Stimulated activated CD8-positive, alpha-beta memory T cell treated with anti-CD3 and anti-CD28 coated beads, Interleukin-2, amount 100 ng/mL, for 48 hours (primary cell): ENCODE results near the gene IRGQ.
A peak's percentile ranks its signal among the peaks of the same experiment; 100 is the strongest.
"Not testable (repeated sequence)": the region's sequence is repeated elsewhere in the genome, so short reads cannot be mapped to it uniquely, and the experiment has no call there.

Experiments used
- DNase-seq, 2 donors: peaks; one replicate each; pipeline ENCODE4 v3.0.0-alpha.2; 2020; ENCODE audit warnings: low read depth in 2 of 2

IRGQ gene

GRCh38 chr19:43599635-43600295 is 3.8 kb upstream of the IRGQ start:
- DNase-seq = no peak

GRCh38 chr19:43598445-43599240 is 2.7 kb upstream of the IRGQ start:
- no peak for DNase-seq

- DNase-seq = no peak
These were observed 1.9 kb upstream of the IRGQ start for GRCh38 chr19:43597876-43598275.

GRCh38 chr19:43596842-43597461 is 1.0 kb upstream of the IRGQ start:
- DNase-seq = no peak

- no peak for DNase-seq
These were observed 332 bp downstream of the IRGQ start for GRCh38 chr19:43595605-43595998.

- peak; percentile 50 to 59 for DNase-seq
These were observed 977 bp downstream of the IRGQ start for GRCh38 chr19:43594710-43595604.

GRCh38 chr19:43594081-43594697 is 1.7 kb downstream of the IRGQ start:
- no peak for DNase-seq

GRCh38 chr19:43592800-43593350 is 3.1 kb downstream of the IRGQ start:
- no peak for DNase-seq

- DNase-seq = no peak
These were observed 3.8 kb downstream of the IRGQ start for GRCh38 chr19:43591904-43592772.

- no peak for DNase-seq
These were observed 6.3 kb downstream of the IRGQ start for GRCh38 chr19:43589678-43590077.

GRCh38 chr19:43589277-43589676 is 6.7 kb downstream of the IRGQ start:
- no peak for DNase-seq

GRCh38 chr19:43587029-43587428 is 8.9 kb downstream of the IRGQ start:
- not testable (repeated sequence) for DNase-seq

- no peak for DNase-seq
These were observed 9.6 kb downstream of the IRGQ start for GRCh38 chr19:43586346-43586745.

GRCh38 chr19:43584484-43584883 is 11.4 kb downstream of the IRGQ start:
- no peak for DNase-seq

GRCh38 chr19:43582495-43582894 is 13.4 kb downstream of the IRGQ start:
- DNase-seq = no peak

- no peak for DNase-seq
These were observed 14.5 kb downstream of the IRGQ start for GRCh38 chr19:43581467-43581866.

GRCh38 chr19:43578787-43579186 is 17.1 kb downstream of the IRGQ start:
- no peak for DNase-seq

GRCh38 chr19:43575955-43576878 is 19.7 kb downstream of the IRGQ start:
- no peak for DNase-seq
